Esophagus squamous epithelium (tissue), 4 donors: Measurements from ENCODE around the gene BCL10.

Source experiments
- CTCF ChIP-seq, 6 experiments: fragments of 450-650 bp in 4 of 6; fragments of 200-600 bp in 2 of 6; sonication (generic) in 2 of 6; IDR thresholded peaks; one replicate each; pipeline ENCODE4 v1.5.1; 2016 to 2019; ENCODE audit warnings: antibody characterized with exemption in 6 of 6, mild to moderate bottlenecking in 4 of 6, moderate library complexity in 4 of 6
- POLR2A ChIP-seq, 4 donors: fragments of 450-650 bp; IDR thresholded peaks; one replicate each; pipeline ENCODE4 v1.6.1; 2017; ENCODE audit warnings: antibody characterized with exemption in 4 of 4, mild to moderate bottlenecking in 4 of 4, moderate library complexity in 3 of 4

- no peak for TF ChIP-seq CTCF (IDR thresholded peaks at IDR 0.05)
- TF ChIP-seq POLR2A (IDR thresholded peaks at IDR 0.05), result no peak
These were observed 13.5 kb upstream of the BCL10 start for GRCh38 chr1:85289848-85290335.
